ENCODE measurements around the gene R3HDM1.

- TF ChIP-seq POLR2A (IDR thresholded peaks at IDR 0.05) = no peak
- TF ChIP-seq CTCF (IDR thresholded peaks at IDR 0.05) = no peak
- no peak for TF ChIP-seq POLR2AphosphoS5 (IDR thresholded peaks at IDR 0.05)
Observed at GRCh38 chr2:135561925-135562324, 30.6 kb downstream of the R3HDM1 start.

Measured in prostate gland (tissue), 2 donors.